ENCODE data around the gene GPR137B.

GPR137B gene

GRCh38 chr1:236204656-236205055, 62.3 kb downstream of the GPR137B start:
- Histone ChIP-seq H3K9ac (ENCODE audit: low read length) (no peak overlapping the region), H3K36me3 (ENCODE audit: control insufficient read depth, insufficient read depth, low read length) (no peaks in the 10 kb centered on the region), H3K79me2 (ENCODE audit: control insufficient read depth, insufficient read depth, low read length) (no peaks in the 10 kb centered on the region), H4K8ac (ENCODE audit: low read depth, low read length) (no peak overlapping the region), H2BK15ac (replicated peaks; ENCODE audit: low read depth) (no peak overlapping the region), H3K56ac (ENCODE audit: low read length) (no peak overlapping the region), H3K4me1 (ENCODE audit: control insufficient read depth, low read depth, low read length) (peaks cover 2% of the 10 kb centered on the region), H3K4ac (ENCODE audit: low read depth, low read length) (no peak overlapping the region), H2AK5ac (ENCODE audit: low read length) (no peak overlapping the region), H2BK5ac (ENCODE audit: low read length) (no peak overlapping the region), H3K23ac (ENCODE audit: low read length) (no peak overlapping the region), H3K4me2 (ENCODE audit: low read length) (no peak overlapping the region), H3K4me3 (ENCODE audit: low read length) (no peak overlapping the region), H3K79me1 (ENCODE audit: low read length) (no peaks in the 10 kb centered on the region), H4K5ac (ENCODE audit: low read length) (no peak overlapping the region), H2BK120ac (ENCODE audit: low read depth, low read length) (no peak overlapping the region), H3K18ac (ENCODE audit: low read length) (no peak overlapping the region), H3K27me3 (ENCODE audit: insufficient read depth, low read length, poor library complexity) (no peaks in the 10 kb centered on the region), H3K27ac (ENCODE audit: low read depth, low read length) (no peak overlapping the region)
- WGBS (ENCODE audit: extremely low coverage, insufficient coverage, low lambda C conversion rate): no CpG with 5 or more reads among the region's 3 CpGs
- no peak for DNase-seq

GRCh38 chr1:236206548-236206947, 64.2 kb downstream of the GPR137B start:
- Histone ChIP-seq H3K27ac (ENCODE audit: low read depth, low read length) (no peak overlapping the region), H3K4me1 (ENCODE audit: control insufficient read depth, low read depth, low read length) (peaks cover 2% of the 10 kb centered on the region), H3K27me3 (ENCODE audit: insufficient read depth, low read length, poor library complexity) (no peaks in the 10 kb centered on the region), H2BK15ac (replicated peaks; ENCODE audit: low read depth) (no peak overlapping the region), H2BK5ac (ENCODE audit: low read length) (no peak overlapping the region), H3K4me2 (ENCODE audit: low read length) (no peak overlapping the region), H4K8ac (ENCODE audit: low read depth, low read length) (no peak overlapping the region), H3K18ac (ENCODE audit: low read length) (no peak overlapping the region), H3K56ac (ENCODE audit: low read length) (no peak overlapping the region), H3K4ac (ENCODE audit: low read depth, low read length) (no peak overlapping the region), H2AK5ac (ENCODE audit: low read length) (no peak overlapping the region), H3K79me1 (ENCODE audit: low read length) (no peaks in the 10 kb centered on the region), H2BK120ac (ENCODE audit: low read depth, low read length) (no peak overlapping the region), H3K4me3 (ENCODE audit: low read length) (no peak overlapping the region), H3K23ac (ENCODE audit: low read length) (no peak overlapping the region), H3K9ac (ENCODE audit: low read length) (no peak overlapping the region), H3K36me3 (ENCODE audit: control insufficient read depth, insufficient read depth, low read length) (no peaks in the 10 kb centered on the region), H3K79me2 (ENCODE audit: control insufficient read depth, insufficient read depth, low read length) (no peaks in the 10 kb centered on the region), H4K5ac (ENCODE audit: low read length) (no peak overlapping the region)
- no CpG with 5 or more reads among the region's 4 CpGs for WGBS (ENCODE audit: extremely low coverage, insufficient coverage, low lambda C conversion rate)
- peak; percentile 70 for DNase-seq

- no peak overlapping the region for H3K4ac ChIP-seq (ENCODE audit: low read depth, low read length)
- no peak overlapping the region for H3K9ac ChIP-seq (ENCODE audit: low read length)
- no CpG with 5 or more reads among the region's 5 CpGs for WGBS (ENCODE audit: extremely low coverage, insufficient coverage, low lambda C conversion rate)
- no peak overlapping the region for H3K27ac ChIP-seq (ENCODE audit: low read depth, low read length)
- H3K36me3 ChIP-seq (ENCODE audit: control insufficient read depth, insufficient read depth, low read length): no peaks in the 10 kb centered on the region
- H3K79me1 ChIP-seq (ENCODE audit: low read length): no peaks in the 10 kb centered on the region
- H3K18ac ChIP-seq (ENCODE audit: low read length): no peak overlapping the region
- no peak overlapping the region for H2BK5ac ChIP-seq (ENCODE audit: low read length)
- no peak overlapping the region for H3K4me3 ChIP-seq (ENCODE audit: low read length)
- H3K23ac ChIP-seq (ENCODE audit: low read length): no peak overlapping the region
- no peak overlapping the region for H2BK120ac ChIP-seq (ENCODE audit: low read depth, low read length)
- no peak overlapping the region for H4K5ac ChIP-seq (ENCODE audit: low read length)
- no peak overlapping the region for H3K56ac ChIP-seq (ENCODE audit: low read length)
- no peaks in the 10 kb centered on the region for H3K79me2 ChIP-seq (ENCODE audit: control insufficient read depth, insufficient read depth, low read length)
- no peak overlapping the region for H2BK15ac ChIP-seq (replicated peaks; ENCODE audit: low read depth)
- H3K27me3 ChIP-seq (ENCODE audit: insufficient read depth, low read length, poor library complexity): no peaks in the 10 kb centered on the region
- peaks cover 2% of the 10 kb centered on the region for H3K4me1 ChIP-seq (ENCODE audit: control insufficient read depth, low read depth, low read length)
- H4K8ac ChIP-seq (ENCODE audit: low read depth, low read length): no peak overlapping the region
- no peak overlapping the region for H2AK5ac ChIP-seq (ENCODE audit: low read length)
- no peak overlapping the region for H3K4me2 ChIP-seq (ENCODE audit: low read length)
- DNase-seq: no peak
Measured at GRCh38 chr1:236207121-236207520, 64.8 kb downstream of the GPR137B start.

GRCh38 chr1:236207569-236207968, 65.2 kb downstream of the GPR137B start:
- no CpG with 5 or more reads among the region's 4 CpGs for WGBS (ENCODE audit: extremely low coverage, insufficient coverage, low lambda C conversion rate)
- Histone ChIP-seq H3K4me3 (ENCODE audit: low read length) (no peak overlapping the region), H3K4me1 (ENCODE audit: control insufficient read depth, low read depth, low read length) (peaks cover 2% of the 10 kb centered on the region), H3K9ac (ENCODE audit: low read length) (no peak overlapping the region), H3K56ac (ENCODE audit: low read length) (no peak overlapping the region), H2BK15ac (replicated peaks; ENCODE audit: low read depth) (no peak overlapping the region), H3K79me2 (ENCODE audit: control insufficient read depth, insufficient read depth, low read length) (no peaks in the 10 kb centered on the region), H3K79me1 (ENCODE audit: low read length) (no peaks in the 10 kb centered on the region), H3K36me3 (ENCODE audit: control insufficient read depth, insufficient read depth, low read length) (no peaks in the 10 kb centered on the region), H3K23ac (ENCODE audit: low read length) (no peak overlapping the region), H2BK120ac (ENCODE audit: low read depth, low read length) (no peak overlapping the region), H2BK5ac (ENCODE audit: low read length) (no peak overlapping the region), H2AK5ac (ENCODE audit: low read length) (no peak overlapping the region), H3K4ac (ENCODE audit: low read depth, low read length) (no peak overlapping the region), H4K8ac (ENCODE audit: low read depth, low read length) (no peak overlapping the region), H3K18ac (ENCODE audit: low read length) (no peak overlapping the region), H3K27me3 (ENCODE audit: insufficient read depth, low read length, poor library complexity) (no peaks in the 10 kb centered on the region), H4K5ac (ENCODE audit: low read length) (no peak overlapping the region), H3K4me2 (ENCODE audit: low read length) (no peak overlapping the region), H3K27ac (ENCODE audit: low read depth, low read length) (no peak overlapping the region)
- no peak for DNase-seq

GRCh38 chr1:236209185-236209584, 66.8 kb downstream of the GPR137B start:
- H3K18ac ChIP-seq (ENCODE audit: low read length): no peak overlapping the region
- WGBS (ENCODE audit: extremely low coverage, insufficient coverage, low lambda C conversion rate): no CpG with 5 or more reads among the region's 2 CpGs
- H3K36me3 ChIP-seq (ENCODE audit: control insufficient read depth, insufficient read depth, low read length): no peaks in the 10 kb centered on the region
- H3K4me1 ChIP-seq (ENCODE audit: control insufficient read depth, low read depth, low read length): peaks cover 2% of the 10 kb centered on the region
- H3K23ac ChIP-seq (ENCODE audit: low read length): no peak overlapping the region
- no peak overlapping the region for H2AK5ac ChIP-seq (ENCODE audit: low read length)
- no peak overlapping the region for H2BK15ac ChIP-seq (replicated peaks; ENCODE audit: low read depth)
- no peak overlapping the region for H3K4me2 ChIP-seq (ENCODE audit: low read length)
- H3K9ac ChIP-seq (ENCODE audit: low read length): no peak overlapping the region
- no peak for DNase-seq
- H3K56ac ChIP-seq (ENCODE audit: low read length): no peak overlapping the region
- no peak overlapping the region for H2BK120ac ChIP-seq (ENCODE audit: low read depth, low read length)
- no peaks in the 10 kb centered on the region for H3K27me3 ChIP-seq (ENCODE audit: insufficient read depth, low read length, poor library complexity)
- H3K4ac ChIP-seq (ENCODE audit: low read depth, low read length): no peak overlapping the region
- H4K5ac ChIP-seq (ENCODE audit: low read length): no peak overlapping the region
- no peaks in the 10 kb centered on the region for H3K79me1 ChIP-seq (ENCODE audit: low read length)
- H2BK5ac ChIP-seq (ENCODE audit: low read length): no peak overlapping the region
- H3K79me2 ChIP-seq (ENCODE audit: control insufficient read depth, insufficient read depth, low read length): no peaks in the 10 kb centered on the region
- no peak overlapping the region for H4K8ac ChIP-seq (ENCODE audit: low read depth, low read length)
- no peak overlapping the region for H3K4me3 ChIP-seq (ENCODE audit: low read length)
- H3K27ac ChIP-seq (ENCODE audit: low read depth, low read length): no peak overlapping the region

GRCh38 chr1:236209713-236210112, 67.4 kb downstream of the GPR137B start:
- Histone ChIP-seq H3K4me1 (ENCODE audit: control insufficient read depth, low read depth, low read length) (peaks cover 2% of the 10 kb centered on the region), H3K27ac (ENCODE audit: low read depth, low read length) (no peak overlapping the region), H4K5ac (ENCODE audit: low read length) (no peak overlapping the region), H3K36me3 (ENCODE audit: control insufficient read depth, insufficient read depth, low read length) (no peaks in the 10 kb centered on the region), H3K56ac (ENCODE audit: low read length) (no peak overlapping the region), H3K18ac (ENCODE audit: low read length) (no peak overlapping the region), H2AK5ac (ENCODE audit: low read length) (no peak overlapping the region), H3K79me1 (ENCODE audit: low read length) (no peaks in the 10 kb centered on the region), H2BK5ac (ENCODE audit: low read length) (no peak overlapping the region), H3K4me2 (ENCODE audit: low read length) (no peak overlapping the region), H2BK120ac (ENCODE audit: low read depth, low read length) (no peak overlapping the region), H3K9ac (ENCODE audit: low read length) (no peak overlapping the region), H3K4me3 (ENCODE audit: low read length) (no peak overlapping the region), H4K8ac (ENCODE audit: low read depth, low read length) (no peak overlapping the region), H3K27me3 (ENCODE audit: insufficient read depth, low read length, poor library complexity) (no peaks in the 10 kb centered on the region), H3K23ac (ENCODE audit: low read length) (no peak overlapping the region), H3K79me2 (ENCODE audit: control insufficient read depth, insufficient read depth, low read length) (no peaks in the 10 kb centered on the region), H2BK15ac (replicated peaks; ENCODE audit: low read depth) (no peak overlapping the region), H3K4ac (ENCODE audit: low read depth, low read length) (no peak overlapping the region)
- no peak for DNase-seq

All from mesendoderm (in vitro differentiated cells).